ENCODE measurements around the gene PSMD13. TPM values are rescaled to one million over a fixed set of nuclear protein-coding genes. Genes with fewer than 3 reads are reported as not detected.
"Not testable (repeated sequence)": the region's sequence is repeated elsewhere in the genome, so short reads cannot be mapped to it uniquely, and the experiment has no call there.

The PSMD13 gene
- total RNA-seq = 92.3 TPM
- long read RNA-seq, transcript PSMD13-212 (13 exons, 1,991 nt) = major isoform, 136 of 153 reads
- long read RNA-seq, transcript PSMD13-207 (1 exons, 2,200 nt) = minor isoform, 9 of 153 reads
- long read RNA-seq, partial matches to known transcripts = 1 of 153 reads
- long read RNA-seq, other reads (novel, unspliced or antisense) = 4 of 153 reads

- intact Hi-C loops (cut with micrococcal nuclease) = no loop called here
- ATAC-seq = peak; percentile 91
Measured at GRCh38 chr11:236774-237767, at the start of gene PSMD13. TSS of gene PSMD13 (plus strand) at chr11:236976. CDS start at chr11:237050, 74 bp downstream.

GRCh38 chr11:189200-189783 lies 47.5 kb upstream of the PSMD13 start:
- intact Hi-C loops (cut with micrococcal nuclease) = not testable (repeated sequence)
- ATAC-seq (peak; percentile 63), DNase-seq (peak; percentile 32)

More at GRCh38 chr11:236774-237767, at the start of gene PSMD13:
- DNase-seq = peak; percentile 93

- DNase-seq (peak; percentile 34), ATAC-seq (peak; percentile 67)
Measured at GRCh38 chr11:189843-190311, 46.9 kb upstream of the PSMD13 start.

GRCh38 chr11:190546-190945 lies 46.2 kb upstream of the PSMD13 start:
- DNase-seq; ATAC-seq; intact Hi-C loops (cut with micrococcal nuclease): not testable (repeated sequence)

More at GRCh38 chr11:189843-190311, 46.9 kb upstream of the PSMD13 start:
- intact Hi-C loops (cut with micrococcal nuclease) = not testable (repeated sequence)

- intact Hi-C loops (cut with micrococcal nuclease) = not testable (repeated sequence)
- DNase-seq (peak; percentile 61), ATAC-seq (peak; percentile 60)
Measured at GRCh38 chr11:191490-192478, 45.0 kb upstream of the PSMD13 start.

- intact Hi-C loops (cut with micrococcal nuclease); DNase-seq; ATAC-seq: not testable (repeated sequence)
Measured at GRCh38 chr11:192674-193128, 44.1 kb upstream of the PSMD13 start, which contains the start of gene SCGB1C1. TSS of gene SCGB1C1 (plus strand) at chr11:193078. CDS start at chr11:193100, 22 bp downstream.

- DNase-seq; intact Hi-C loops (cut with micrococcal nuclease); ATAC-seq: not testable (repeated sequence)
Measured at GRCh38 chr11:193481-193880, 43.3 kb upstream of the PSMD13 start.

GRCh38 chr11:196786-197731 lies 39.7 kb upstream of the PSMD13 start:
- no peak for ATAC-seq
- DNase-seq = peak; percentile 32
- intact Hi-C loops (cut with micrococcal nuclease) = no loop called here

- intact Hi-C loops (cut with micrococcal nuclease) = no loop called here
- ATAC-seq = no peak
- DNase-seq = no peak
Measured at GRCh38 chr11:197741-198235, 39.0 kb upstream of the PSMD13 start.

GRCh38 chr11:198236-198806 lies 38.5 kb upstream of the PSMD13 start:
- DNase-seq = no peak
- ATAC-seq = no peak
- intact Hi-C loops (cut with micrococcal nuclease) = no loop called here

- DNase-seq (peak; percentile 38), ATAC-seq (peak; percentile 4)
- intact Hi-C loops (cut with micrococcal nuclease) = no loop called here
Measured at GRCh38 chr11:199004-199581, 37.7 kb upstream of the PSMD13 start.

- ATAC-seq = no peak
- intact Hi-C loops (cut with micrococcal nuclease) = loop anchor here (5.0 kb wide), 1 partner anchor 163 kb away; no protein-coding TSS in a partner anchor
- no peak for DNase-seq
Measured at GRCh38 chr11:199782-200181, 37.0 kb upstream of the PSMD13 start.

- ATAC-seq (no peak), DNase-seq (no peak)
- intact Hi-C loops (cut with micrococcal nuclease) = loop anchor here (5.0 kb wide), 1 partner anchor 162 kb away; no protein-coding TSS in a partner anchor
Measured at GRCh38 chr11:200224-201003, 36.4 kb upstream of the PSMD13 start.

GRCh38 chr11:201966-202365 lies 34.8 kb upstream of the PSMD13 start:
- ATAC-seq (no peak), DNase-seq (no peak)
- intact Hi-C loops (cut with micrococcal nuclease) = loop anchor here (5.0 kb wide), 1 partner anchor 160 kb away; no protein-coding TSS in a partner anchor

- intact Hi-C loops (cut with micrococcal nuclease) = loop anchor here (5.0 kb wide), 1 partner anchor 160 kb away; no protein-coding TSS in a partner anchor
- ATAC-seq = no peak
- DNase-seq = no peak
Measured at GRCh38 chr11:202490-202889, 34.3 kb upstream of the PSMD13 start.

All from left ventricle myocardium superior (tissue), 1 donor.